Measurements from ENCODE around the gene MTMR3. TPM values are rescaled to one million over a fixed set of nuclear protein-coding genes. Genes with fewer than 3 reads are reported as not detected.

The MTMR3 gene
- total RNA-seq, 2 experiments from 2014 or later: 21.1 to 26.0 TPM

DNA sequence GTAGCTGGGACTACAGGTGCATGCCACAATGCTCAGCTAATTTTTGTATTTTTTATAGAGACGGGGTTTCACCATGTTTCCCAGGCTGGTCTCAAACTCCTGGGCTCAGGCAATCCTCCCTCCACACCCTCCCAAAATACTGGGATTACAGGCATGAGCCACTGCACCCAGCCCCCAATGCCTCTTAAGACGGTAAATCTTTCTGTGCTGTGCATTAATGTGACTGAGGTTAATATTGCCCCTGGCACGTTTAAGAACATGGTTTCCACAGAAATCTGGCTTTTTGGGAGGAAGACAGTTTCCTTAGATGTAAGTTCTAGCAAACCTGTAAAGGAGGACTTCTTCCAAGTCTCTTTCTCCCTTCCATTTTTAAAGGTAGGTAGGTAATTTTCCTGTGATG is 191.2 kb downstream of the MTMR3 start:
- no peak overlapping the region for H3K4me3 Mint-ChIP-seq

DNA sequence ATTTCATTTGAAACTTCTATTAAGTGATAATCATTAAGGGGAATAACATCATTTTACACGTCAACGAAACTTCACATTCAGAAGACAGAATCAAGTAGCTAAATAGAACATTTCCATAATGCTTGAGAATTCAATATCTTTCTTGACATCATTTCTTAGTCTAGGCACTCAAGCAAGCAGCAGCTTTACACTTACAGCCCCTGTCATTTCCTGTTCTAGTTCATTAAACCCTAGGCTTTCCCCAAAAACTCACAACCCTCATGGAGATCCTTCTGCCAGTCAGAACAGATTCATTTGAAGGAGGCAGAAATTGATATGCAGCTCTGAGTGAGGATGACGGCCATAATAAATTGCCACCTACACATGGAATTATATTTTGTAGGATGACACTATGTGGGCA is 192.0 kb downstream of the MTMR3 start:
- CTCF ChIA-PET: interaction anchor here (1.1 to 1.3 kb wide), 2 partner anchors 14 to 70 kb away, joined by 5 to 6 read pairs; no protein-coding TSS in a partner anchor
- H3K36me3 Mint-ChIP-seq (ENCODE audit: low read depth): no peaks in the 10 kb centered on the region
- POLR2A ChIA-PET: no interaction called here
- H3K27ac Mint-ChIP-seq: no peak overlapping the region
- peaks cover 41% of the 10 kb centered on the region for H3K27me3 Mint-ChIP-seq (ENCODE audit: low read depth)
- H3K9me3 Mint-ChIP-seq (ENCODE audit: insufficient read depth): no peaks in the 10 kb centered on the region
- H3K4me1 Mint-ChIP-seq (ENCODE audit: low read depth): peaks cover 7% of the 10 kb centered on the region
- ATAC-seq: no peak
- H3K4me3 Mint-ChIP-seq: no peak overlapping the region
- DNase-seq: no peak

More for the DNA sequence above, 191.2 kb downstream of the MTMR3 start:
- peaks cover 45% of the 10 kb centered on the region for H3K27me3 Mint-ChIP-seq (ENCODE audit: low read depth)
- ChIA-PET POLR2A (no interaction called here), CTCF (interaction anchor here (0.6 kb wide), 1 partner anchor 439 kb away, joined by 3 read pairs; no protein-coding TSS in a partner anchor)
- H3K27ac Mint-ChIP-seq: no peak overlapping the region
- ATAC-seq (no peak), DNase-seq (no peak)
- no peaks in the 10 kb centered on the region for H3K9me3 Mint-ChIP-seq (ENCODE audit: insufficient read depth)
- H3K36me3 Mint-ChIP-seq (ENCODE audit: low read depth): no peaks in the 10 kb centered on the region
- peaks cover 7% of the 10 kb centered on the region for H3K4me1 Mint-ChIP-seq (ENCODE audit: low read depth)

DNA sequence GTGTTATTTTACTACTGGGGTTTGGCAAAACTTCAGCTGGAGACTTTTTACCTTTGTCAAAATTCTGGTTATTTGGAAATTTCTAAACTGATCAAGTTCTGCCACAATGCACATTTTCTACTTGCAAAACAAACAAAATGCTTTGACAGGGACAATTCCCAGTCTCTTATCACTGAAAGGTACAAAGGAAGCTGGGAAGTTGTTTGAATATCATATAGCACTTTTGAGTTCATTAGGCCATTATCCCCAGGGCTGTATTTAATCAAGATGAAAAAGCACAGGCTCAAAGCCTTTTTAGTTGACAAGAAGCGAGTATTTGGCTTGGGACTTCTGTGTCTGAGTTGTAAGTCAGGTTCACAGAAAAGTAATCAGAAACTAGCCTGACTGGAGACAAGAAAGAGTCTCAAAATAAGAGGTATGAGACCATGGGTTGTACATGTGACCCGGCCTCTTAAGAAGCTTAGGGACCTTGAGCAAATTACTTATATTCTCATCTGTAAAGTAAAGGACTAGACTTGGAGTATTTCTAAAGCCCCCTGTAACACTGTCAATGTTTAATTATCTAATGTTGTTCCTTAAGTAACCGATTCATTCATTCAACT is 194.4 kb downstream of the MTMR3 start:
- peaks cover 34% of the 10 kb centered on the region for H3K27me3 Mint-ChIP-seq (ENCODE audit: low read depth)
- H3K4me3 Mint-ChIP-seq: no peak overlapping the region
- H3K36me3 Mint-ChIP-seq (ENCODE audit: low read depth): no peaks in the 10 kb centered on the region
- H3K27ac Mint-ChIP-seq: no peak overlapping the region
- H3K4me1 Mint-ChIP-seq (ENCODE audit: low read depth): peaks cover 7% of the 10 kb centered on the region
- DNase-seq: no peak
- POLR2A ChIA-PET: no interaction called here
- CTCF ChIA-PET: interaction anchor here (0.6 to 3.1 kb wide), 5 partner anchors 11 to 454 kb away, joined by 3 to 16 read pairs (median 6); no protein-coding TSS in a partner anchor
- H3K9me3 Mint-ChIP-seq (ENCODE audit: insufficient read depth): no peaks in the 10 kb centered on the region
- ATAC-seq: no peak

DNA sequence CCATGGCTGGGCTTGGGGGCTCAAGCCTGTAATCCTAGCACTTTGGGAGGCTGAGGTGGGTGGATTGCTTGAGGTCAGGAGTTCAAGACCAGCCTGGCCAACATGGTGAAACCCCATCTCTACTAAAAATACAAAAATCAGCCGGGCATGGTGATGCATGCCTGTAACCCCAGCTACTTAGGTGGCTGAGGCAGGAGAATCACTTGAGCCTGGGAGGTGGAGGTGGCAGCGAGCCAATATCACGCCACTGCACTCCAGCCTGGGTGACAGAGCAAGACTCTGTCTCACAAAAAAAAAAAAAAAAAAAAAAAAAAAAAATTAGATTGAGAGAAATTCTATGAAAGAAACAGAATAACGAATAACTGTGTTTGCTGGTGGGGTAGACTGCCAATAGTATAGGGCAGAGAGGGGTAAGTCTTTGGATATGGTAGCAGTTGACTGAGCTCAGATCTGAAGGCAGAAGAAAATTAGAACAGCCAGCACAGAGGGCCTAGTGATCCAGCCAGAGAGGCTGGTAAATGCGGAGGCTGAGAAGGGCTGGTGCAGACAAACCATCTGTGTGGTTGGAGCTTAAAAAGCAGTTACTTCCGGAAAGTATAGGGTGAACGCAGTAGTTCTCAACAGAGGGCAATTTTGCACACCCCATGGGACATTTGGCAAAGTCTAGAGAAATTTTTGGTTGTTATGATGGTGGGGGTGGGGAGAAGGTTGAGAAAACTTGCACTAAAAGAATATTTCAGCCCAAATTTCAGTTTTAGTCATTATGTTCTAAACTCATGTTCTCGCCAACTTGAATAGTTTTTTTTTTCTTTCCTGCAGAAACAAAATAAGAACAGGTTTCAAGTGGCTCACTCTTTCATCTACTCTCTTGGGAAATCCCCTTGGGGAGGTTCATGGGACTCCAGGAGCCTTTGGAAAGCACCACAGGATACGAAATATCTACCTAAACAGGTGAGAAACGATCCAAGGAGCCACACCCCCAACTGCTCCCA is 195.6 kb downstream of the MTMR3 start:
- H3K27me3 Mint-ChIP-seq (ENCODE audit: low read depth): peaks cover 30% of the 10 kb centered on the region
- peaks cover 7% of the 10 kb centered on the region for H3K4me1 Mint-ChIP-seq (ENCODE audit: low read depth)
- H3K27ac Mint-ChIP-seq: peak overlapping the region; percentile 73
- no peaks in the 10 kb centered on the region for H3K9me3 Mint-ChIP-seq (ENCODE audit: insufficient read depth)
- ATAC-seq: peak; percentile 60
- ChIA-PET CTCF (interaction anchor here (1.3 to 3.1 kb wide), 4 partner anchors 10 to 389 kb away, joined by 3 to 16 read pairs (median 6); no protein-coding TSS in a partner anchor), POLR2A (interaction anchor here (0.7 kb wide), 1 partner anchor 206 kb away, joined by 4 read pairs; no protein-coding TSS in a partner anchor)
- no peak overlapping the region for H3K4me3 Mint-ChIP-seq
- H3K36me3 Mint-ChIP-seq (ENCODE audit: low read depth): no peaks in the 10 kb centered on the region
- peak; percentile 32 for DNase-seq

- H3K27ac Mint-ChIP-seq: no peak within 1 kb of the TSS
- peaks cover 7% of the 10 kb centered on the region for H3K4me1 Mint-ChIP-seq (ENCODE audit: low read depth)
- DNase-seq (no peak), ATAC-seq (no peak)
- H3K9me3 Mint-ChIP-seq (ENCODE audit: insufficient read depth): peaks cover 4% of the 10 kb centered on the region
- peaks cover 22% of the 10 kb centered on the region for H3K27me3 Mint-ChIP-seq (ENCODE audit: low read depth)
- ChIA-PET POLR2A (no interaction called here), CTCF (interaction anchor here (3.1 kb wide), 1 partner anchor 9 kb away, joined by 16 read pairs; no protein-coding TSS in a partner anchor)
- no peak within 1 kb of the TSS for H3K4me3 Mint-ChIP-seq
- H3K36me3 Mint-ChIP-seq (ENCODE audit: low read depth): no peaks in the 10 kb centered on the region
These were observed 197.1 kb downstream of the MTMR3 start, which contains the start of gene HORMAD2 for GRCh38 chr22:30079952-30080533. Gene HORMAD2, plus strand, starts transcription at chr22:30080464. Its CDS starts 13,489 bp downstream, at chr22:30093953.

Small RNA genes lying within 50 kb of the gene (microRNA-seq; reads per million reads assigned to microRNA genes)
- gene MIR6818: 3.4 reads per million

Other genes starting within 250 kb of the MTMR3 start
- not detected for gene CABP7, start 163.2 kb upstream of the MTMR3 start, total RNA-seq
- 10 to 100 TPM; 19.0 to 21.8 TPM for gene ZMAT5, start 116.2 kb upstream of the MTMR3 start, total RNA-seq
- gene UQCR10, start 115.8 kb upstream of the MTMR3 start, total RNA-seq: 100 to 1,000 TPM; 102 to 103 TPM
- gene ASCC2, start 44.9 kb upstream of the MTMR3 start, total RNA-seq: 10 to 100 TPM; 86.5 to 91.4 TPM
- not detected for gene HORMAD2, start 197.3 kb downstream of the MTMR3 start, total RNA-seq